Right lobe of liver (tissue), 4 donors: ENCODE data around the gene SLC13A3.

ENCODE experiments used
- CTCF ChIP-seq, 4 donors: fragments of 200-600 bp in 3 of 4; fragments of 450-650 bp in 1 of 4; IDR thresholded peaks; one replicate each; pipeline versions ENCODE4 v1.5.1 to v1.8.0; 2016 to 2022; ENCODE audit warnings: antibody characterized with exemption in 4 of 4, mild to moderate bottlenecking in 2 of 4
- POLR2A ChIP-seq: fragments of 450-650 bp; IDR thresholded peaks from one replicate; pipeline ENCODE4 v1.6.1; 2017; ENCODE audit warnings: antibody characterized with exemption, mild to moderate bottlenecking
- donor health status: DM: no; HTN: no; CAD: no.
- donor health status: DM: no; HTN: no; CAD: no.
- donor health status: DM: no; HTN: yes; CAD: no.

GRCh38 chr20:46558511-46558959 lies 92.7 kb downstream of the SLC13A3 start:
- no peak for TF ChIP-seq CTCF (IDR thresholded peaks at IDR 0.05)
- TF ChIP-seq POLR2A: no peak
